Measurements from ENCODE around the gene NUP85. TPM values are rescaled to one million over a fixed set of nuclear protein-coding genes. Genes with fewer than 3 reads are reported as not detected.

Gene NUP85
- polyA plus RNA-seq, 1 of the 3 experiments (the other 2 are of a cell fraction), result 80.5 TPM

- Histone ChIP-seq H3K4me3 (ENCODE audit: low read depth in 2 of 2, low read length in 1 of 2) (no peak overlapping the region), H3K9me3 (no peaks in the 10 kb centered on the region), H3F3A (replicated peaks; ENCODE audit: insufficient read depth) (no peaks in the 10 kb centered on the region), H3K27me3 (ENCODE audit: insufficient read depth) (no peaks in the 10 kb centered on the region), H4K20me1 (ENCODE audit: insufficient read depth) (no peaks in the 10 kb centered on the region), H3K4me1 (ENCODE audit: control insufficient read depth in 1 of 2, insufficient read depth in 2 of 2, low read depth in 1 of 2, low read length in 1 of 2) (no peaks in the 10 kb centered on the region), H3K4me2 (no peak overlapping the region), H2AFZ (ENCODE audit: low read depth) (no peak overlapping the region), H3K9ac (no peak overlapping the region), H3K27ac (ENCODE audit: low read depth in 2 of 2, low read length in 1 of 2) (no peak overlapping the region), H3K36me3 (replicated peaks in 1 of 2; ENCODE audit: control insufficient read depth in 1 of 2, insufficient read depth in 2 of 2, low read length in 1 of 2) (peaks cover 53 to 62% of the 10 kb centered on the region in 2 experiments), H3K79me2 (ENCODE audit: insufficient read depth) (peaks cover 7% of the 10 kb centered on the region; the same call in 1 of the 2 replicates), H3K9me2 (no peaks in the 10 kb centered on the region)
- ChIA-PET POLR2A (interaction anchor here (1.0 kb wide), 1 partner anchor 41 kb away, joined by 3 read pairs; no protein-coding TSS in a partner anchor), CTCF (interaction anchor here (1.0 to 6.7 kb wide), 6 partner anchors 11 to 196 kb away, joined by 3 to 79 read pairs (median 4); partner anchors contain the start of genes GGA3 and MRPS7)
- TF ChIP-seq RAD21 (IDR thresholded peaks at IDR 0.05; ENCODE audit: low read length), result no peak
- WGBS (ENCODE audit: low lambda C conversion rate), result 79% methylated on average over 4 of the region's 4 CpGs
- no peak for DNase-seq
Measured at GRCh38 chr17:75228847-75229246, 23.4 kb downstream of the NUP85 start.

GRCh38 chr17:75231071-75231470 lies 25.6 kb downstream of the NUP85 start:
- H3F3A ChIP-seq (replicated peaks; ENCODE audit: insufficient read depth), result peaks cover 10% of the 10 kb centered on the region
- H4K20me1 ChIP-seq (ENCODE audit: insufficient read depth), result no peaks in the 10 kb centered on the region
- H2AFZ ChIP-seq (ENCODE audit: low read depth), result no peak overlapping the region
- no peaks in the 10 kb centered on the region for H3K9me2 ChIP-seq
- 98% methylated on average over 8 of the region's 8 CpGs for WGBS (ENCODE audit: low lambda C conversion rate)
- no peaks in the 10 kb centered on the region for H3K4me1 ChIP-seq (ENCODE audit: control insufficient read depth in 1 of 2, insufficient read depth in 2 of 2, low read depth in 1 of 2, low read length in 1 of 2)
- TF ChIP-seq NFIC (IDR thresholded peaks at IDR 0.05; ENCODE audit: borderline replicate concordance), result no peak
- no peak for TF ChIP-seq NRF1 (IDR thresholded peaks at IDR 0.05; ENCODE audit: low read depth, low read length)
- no peak for TF ChIP-seq GATA2 (CRISPR knock-in tag; IDR thresholded peaks at IDR 0.05)
- no peak for TF ChIP-seq JUND (IDR thresholded peaks at IDR 0.05)
- no peak for TF ChIP-seq RXRA (IDR thresholded peaks at IDR 0.05; ENCODE audit: borderline replicate concordance, low read depth)
- CTCF ChIA-PET, result interaction anchor here (0.8 to 6.7 kb wide), 6 partner anchors 9 to 517 kb away, joined by 4 to 79 read pairs (median 4); partner anchors contain the start of gene MIF4GD
- H3K27me3 ChIP-seq (ENCODE audit: insufficient read depth), result no peaks in the 10 kb centered on the region
- no peak for DNase-seq
- H3K79me2 ChIP-seq (ENCODE audit: insufficient read depth), result 0 out of 2 replicates have a peak, but pooled peaks cover 7% of the 10 kb centered on the region
- H3K9me3 ChIP-seq, result no peaks in the 10 kb centered on the region
- no peak overlapping the region for H3K9ac ChIP-seq
- no peak overlapping the region for H3K27ac ChIP-seq (ENCODE audit: low read depth in 2 of 2, low read length in 1 of 2)
- POLR2A ChIA-PET, result interaction anchor here (0.6 kb wide), 1 partner anchor 66 kb away, joined by 3 read pairs; no protein-coding TSS in a partner anchor
- no peak overlapping the region for H3K4me2 ChIP-seq
- no peak overlapping the region for H3K4me3 ChIP-seq (ENCODE audit: low read depth in 2 of 2, low read length in 1 of 2)
- H3K36me3 ChIP-seq (replicated peaks in 1 of 2; ENCODE audit: control insufficient read depth in 1 of 2, insufficient read depth in 2 of 2, low read length in 1 of 2), result peaks cover 68 to 69% of the 10 kb centered on the region in 2 experiments

DNA sequence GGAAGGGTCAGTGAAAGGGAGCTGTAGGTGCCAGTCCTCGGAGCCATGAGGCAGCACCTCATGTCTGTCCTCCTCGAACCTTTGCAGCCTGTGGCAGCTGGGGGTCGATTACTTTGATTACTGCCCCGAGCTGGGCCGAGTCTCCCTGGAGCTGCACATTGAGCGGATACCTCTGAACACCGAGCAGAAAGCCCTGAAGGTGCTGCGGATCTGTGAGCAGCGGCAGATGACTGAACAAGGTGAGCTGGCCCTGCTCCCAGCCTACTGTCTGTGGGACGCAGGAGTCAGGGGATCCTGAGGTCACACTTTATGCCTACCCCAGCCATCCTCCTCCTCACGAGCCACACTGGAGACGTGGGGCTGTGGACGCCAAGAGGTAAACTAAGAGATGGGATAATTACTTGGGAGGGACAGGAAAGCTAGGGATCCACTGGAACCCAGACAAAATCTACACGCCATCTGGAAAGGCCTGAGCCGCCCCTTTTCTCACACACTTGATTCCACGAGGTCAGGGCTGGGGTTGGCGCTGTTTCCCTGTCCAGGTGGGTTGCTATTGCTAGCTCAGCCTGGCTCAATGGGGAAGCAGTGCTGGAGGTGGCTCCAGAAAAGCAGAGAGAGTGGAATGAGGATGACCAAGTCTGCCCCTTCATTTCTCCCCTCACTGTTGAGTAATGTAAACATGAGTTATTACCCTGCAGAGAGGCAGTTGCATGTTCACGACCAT lies 26.4 kb downstream of the NUP85 start:
- Histone ChIP-seq H3K36me3 (replicated peaks in 1 of 2; ENCODE audit: control insufficient read depth in 1 of 2, insufficient read depth in 2 of 2, low read length in 1 of 2) (peaks cover 68 to 69% of the 10 kb centered on the region in 2 experiments), H3K4me3 (ENCODE audit: low read depth in 2 of 2, low read length in 1 of 2) (no peak overlapping the region), H3K4me1 (ENCODE audit: control insufficient read depth in 1 of 2, insufficient read depth in 2 of 2, low read depth in 1 of 2, low read length in 1 of 2) (no peaks in the 10 kb centered on the region), H3K27me3 (ENCODE audit: insufficient read depth) (no peaks in the 10 kb centered on the region), H3K9me2 (no peaks in the 10 kb centered on the region), H3K9ac (no peak overlapping the region), H2AFZ (ENCODE audit: low read depth) (no peak overlapping the region), H3K79me2 (ENCODE audit: insufficient read depth) (0 out of 2 replicates have a peak, but pooled peaks cover 7% of the 10 kb centered on the region), H3F3A (replicated peaks; ENCODE audit: insufficient read depth) (peaks cover 18% of the 10 kb centered on the region), H3K9me3 (no peaks in the 10 kb centered on the region), H4K20me1 (ENCODE audit: insufficient read depth) (no peaks in the 10 kb centered on the region), H3K27ac (ENCODE audit: low read depth in 2 of 2, low read length in 1 of 2) (no peak overlapping the region), H3K4me2 (no peak overlapping the region)
- CTCF ChIA-PET, result interaction anchor here (1.1 to 11.7 kb wide), 7 partner anchors 8 to 130 kb away, joined by 3 to 136 read pairs (median 4); partner anchors contain the start of gene MIF4GD
- TF ChIP-seq TCF12 (IDR thresholded peaks at IDR 0.05) (no peak), MEF2A (IDR thresholded peaks at IDR 0.05; ENCODE audit: borderline replicate concordance, low read depth) (no peak), USF2 (IDR thresholded peaks at IDR 0.05; ENCODE audit: borderline replicate concordance, low read depth, low read length) (no peak), RFX5 (IDR thresholded peaks at IDR 0.05; ENCODE audit: low read length) (no peak), EZH2phosphoT487 (IDR thresholded peaks at IDR 0.05; ENCODE audit: borderline replicate concordance, low read depth) (no peak), MXI1 (IDR thresholded peaks at IDR 0.05; ENCODE audit: low read depth, low read length) (no peak), FOXM1 (IDR thresholded peaks at IDR 0.05; ENCODE audit: low read depth) (no peak), ELF1 (IDR thresholded peaks at IDR 0.05) (no peak), EP300 (IDR thresholded peaks at IDR 0.05; ENCODE audit: borderline replicate concordance in 1 of 2, low read depth in 1 of 2, low read length in 1 of 2) (no peak)
- TF ChIP-seq, protein P1, sequence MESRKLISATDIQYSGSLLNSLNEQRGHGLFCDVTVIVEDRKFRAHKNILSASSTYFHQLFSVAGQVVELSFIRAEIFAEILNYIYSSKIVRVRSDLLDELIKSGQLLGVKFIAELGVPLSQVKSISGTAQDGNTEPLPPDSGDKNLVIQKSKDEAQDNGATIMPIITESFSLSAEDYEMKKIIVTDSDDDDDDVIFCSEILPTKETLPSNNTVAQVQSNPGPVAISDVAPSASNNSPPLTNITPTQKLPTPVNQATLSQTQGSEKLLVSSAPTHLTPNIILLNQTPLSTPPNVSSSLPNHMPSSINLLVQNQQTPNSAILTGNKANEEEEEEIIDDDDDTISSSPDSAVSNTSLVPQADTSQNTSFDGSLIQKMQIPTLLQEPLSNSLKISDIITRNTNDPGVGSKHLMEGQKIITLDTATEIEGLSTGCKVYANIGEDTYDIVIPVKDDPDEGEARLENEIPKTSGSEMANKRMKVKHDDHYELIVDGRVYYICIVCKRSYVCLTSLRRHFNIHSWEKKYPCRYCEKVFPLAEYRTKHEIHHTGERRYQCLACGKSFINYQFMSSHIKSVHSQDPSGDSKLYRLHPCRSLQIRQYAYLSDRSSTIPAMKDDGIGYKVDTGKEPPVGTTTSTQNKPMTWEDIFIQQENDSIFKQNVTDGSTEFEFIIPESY (IDR thresholded peaks at IDR 0.05; ENCODE audit: borderline replicate concordance, low read depth), result no peak
- TF ChIP-seq, protein P2, sequence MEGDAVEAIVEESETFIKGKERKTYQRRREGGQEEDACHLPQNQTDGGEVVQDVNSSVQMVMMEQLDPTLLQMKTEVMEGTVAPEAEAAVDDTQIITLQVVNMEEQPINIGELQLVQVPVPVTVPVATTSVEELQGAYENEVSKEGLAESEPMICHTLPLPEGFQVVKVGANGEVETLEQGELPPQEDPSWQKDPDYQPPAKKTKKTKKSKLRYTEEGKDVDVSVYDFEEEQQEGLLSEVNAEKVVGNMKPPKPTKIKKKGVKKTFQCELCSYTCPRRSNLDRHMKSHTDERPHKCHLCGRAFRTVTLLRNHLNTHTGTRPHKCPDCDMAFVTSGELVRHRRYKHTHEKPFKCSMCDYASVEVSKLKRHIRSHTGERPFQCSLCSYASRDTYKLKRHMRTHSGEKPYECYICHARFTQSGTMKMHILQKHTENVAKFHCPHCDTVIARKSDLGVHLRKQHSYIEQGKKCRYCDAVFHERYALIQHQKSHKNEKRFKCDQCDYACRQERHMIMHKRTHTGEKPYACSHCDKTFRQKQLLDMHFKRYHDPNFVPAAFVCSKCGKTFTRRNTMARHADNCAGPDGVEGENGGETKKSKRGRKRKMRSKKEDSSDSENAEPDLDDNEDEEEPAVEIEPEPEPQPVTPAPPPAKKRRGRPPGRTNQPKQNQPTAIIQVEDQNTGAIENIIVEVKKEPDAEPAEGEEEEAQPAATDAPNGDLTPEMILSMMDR (IDR thresholded peaks at IDR 0.05), result no peak
- POLR2A ChIA-PET, result interaction anchor here (0.6 to 0.9 kb wide), 2 partner anchors 28 to 108 kb away, joined by 3 to 4 read pairs; no protein-coding TSS in a partner anchor
- WGBS (ENCODE audit: low lambda C conversion rate), result 91% methylated on average over 18 of the region's 18 CpGs
- no peak for DNase-seq

All from SK-N-SH (cell line).